NOMO-1 treated with dmso at 0.1 percent for 144 hours (cell line): ENCODE data around the gene LGALS3.

Source experiments
- DNase-seq: peaks from one replicate; lab custom pipeline; 2025; ENCODE audit not compliant: unreplicated experiment; lab: John Stamatoyannopoulos, UW

LGALS3 gene

DNA sequence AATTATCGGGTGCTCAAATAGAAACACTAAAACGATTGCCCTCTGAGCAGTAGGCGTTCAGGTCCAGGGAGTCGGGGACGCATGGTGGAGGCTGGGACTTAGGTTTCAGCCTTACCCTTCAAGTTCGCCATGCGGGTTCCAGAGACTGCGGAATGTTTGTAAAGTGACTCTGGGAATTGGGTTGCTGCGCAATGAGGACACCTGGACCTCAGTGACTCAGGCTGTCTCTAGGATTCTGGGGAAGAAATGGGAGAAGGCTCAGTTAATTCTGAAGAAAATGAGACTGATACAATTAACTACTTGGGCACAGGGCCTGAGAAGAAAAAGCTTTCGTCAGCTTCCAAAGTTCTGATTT lies 1.1 kb downstream of the LGALS3 start:
- no peak for DNase-seq

DNA sequence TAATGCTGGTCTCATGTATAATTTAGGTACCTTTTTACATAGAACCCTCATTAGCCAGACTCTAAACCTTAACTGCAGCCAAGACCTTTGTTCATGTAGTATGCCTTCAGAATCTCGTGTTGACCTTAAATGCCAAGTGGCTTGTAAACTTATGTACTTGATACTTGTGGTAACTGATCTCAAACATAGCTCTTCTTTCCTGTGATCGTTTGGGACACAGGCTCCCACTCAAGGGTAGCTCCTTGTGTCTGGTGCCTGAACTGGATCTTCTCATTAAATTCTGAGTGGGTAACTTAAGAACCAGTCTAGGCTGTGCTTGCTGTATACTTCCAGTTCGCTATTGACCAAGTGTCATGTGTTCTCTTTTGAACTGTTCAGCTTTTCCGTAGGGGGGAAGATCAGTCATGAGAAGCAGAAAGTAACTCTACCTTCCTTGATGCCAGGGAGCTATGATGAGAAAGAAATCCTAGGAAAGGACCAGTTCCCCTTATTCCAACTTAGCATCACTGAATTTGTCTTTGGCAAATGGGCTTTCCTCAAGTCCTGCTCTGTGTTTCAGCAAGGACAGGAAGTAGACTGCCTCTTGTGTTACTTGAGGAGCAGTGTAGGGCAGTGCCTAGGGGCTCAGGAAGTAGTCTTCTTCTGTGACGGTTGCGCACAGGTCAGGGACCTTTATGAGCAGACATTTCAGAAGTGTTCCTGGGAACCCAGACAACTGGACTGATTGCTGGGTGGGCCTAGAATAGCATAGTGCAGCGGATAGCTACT lies 2.5 kb downstream of the LGALS3 start:
- peak; percentile 27 for DNase-seq

GRCh38 chr14:55133416-55133815 lies 4.4 kb downstream of the LGALS3 start:
- DNase-seq: no peak

GRCh38 chr14:55136241-55136640 lies 7.2 kb downstream of the LGALS3 start:
- no peak for DNase-seq

GRCh38 chr14:55136885-55137786 lies 8.1 kb downstream of the LGALS3 start:
- DNase-seq: no peak

- no peak for DNase-seq
These were observed 9.0 kb downstream of the LGALS3 start for GRCh38 chr14:55138091-55138490.

DNA sequence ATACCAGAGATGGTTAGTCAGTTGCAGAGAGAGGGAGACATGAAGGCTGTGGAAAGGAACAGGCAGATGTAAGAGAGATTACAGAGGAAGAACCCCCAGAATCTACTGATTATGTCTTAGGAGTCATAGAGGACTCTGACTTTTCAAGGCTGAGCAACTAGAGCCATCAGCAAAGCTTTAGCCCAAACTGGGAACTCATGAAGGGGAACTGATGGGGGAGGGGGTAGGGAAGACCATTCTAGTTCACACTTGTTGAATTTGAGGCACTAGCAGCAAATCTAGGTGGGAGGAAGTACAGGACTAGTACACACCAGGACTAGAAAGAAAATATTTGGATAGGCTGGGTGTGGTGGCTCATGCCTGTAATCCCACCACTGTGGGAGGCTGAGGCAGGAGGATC lies 10.1 kb downstream of the LGALS3 start:
- no peak for DNase-seq

GRCh38 chr14:55139696-55140509 lies 10.9 kb downstream of the LGALS3 start:
- DNase-seq: no peak

GRCh38 chr14:55141825-55142224 lies 12.8 kb downstream of the LGALS3 start:
- no peak for DNase-seq

- DNase-seq: no peak
These were observed 13.4 kb downstream of the LGALS3 start for GRCh38 chr14:55142466-55142865.

DNA sequence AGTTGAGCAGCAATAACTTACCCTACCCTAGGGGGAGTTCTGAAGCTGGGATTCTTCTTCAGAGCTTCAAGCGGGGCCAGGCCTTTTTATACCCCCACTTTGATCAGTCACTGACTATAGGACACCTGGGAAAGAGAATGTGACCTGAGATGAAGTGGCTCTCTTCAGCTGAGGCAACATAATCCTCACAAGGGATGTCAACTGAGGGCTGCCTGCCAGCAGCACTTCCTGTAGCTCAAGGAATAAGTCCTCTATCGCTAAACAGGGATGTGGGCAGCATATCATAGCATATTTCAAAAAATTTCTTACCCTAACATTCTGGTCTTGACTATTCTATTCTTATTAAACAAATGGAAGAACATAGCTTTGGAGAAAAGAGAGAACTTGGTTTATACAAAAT lies 17.4 kb downstream of the LGALS3 start:
- no peak for DNase-seq

DNA sequence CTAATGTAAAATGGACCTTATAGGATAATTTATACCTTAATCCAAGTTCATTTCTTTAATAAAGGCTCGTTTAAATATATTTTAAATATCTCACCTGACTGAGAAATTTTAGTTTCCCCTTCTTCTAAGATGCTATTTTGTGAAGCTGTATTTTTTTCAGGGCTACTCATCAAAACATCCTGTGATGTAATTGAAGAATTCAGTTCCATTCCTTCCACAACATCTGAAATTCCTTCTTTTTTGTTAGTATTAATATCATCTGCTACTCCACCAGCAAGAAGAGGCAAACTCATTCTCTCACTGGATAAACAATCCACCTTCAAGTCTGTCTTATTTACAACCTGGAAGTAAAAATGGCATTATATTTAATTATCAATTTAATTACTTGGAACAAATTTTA lies 22.5 kb downstream of the LGALS3 start:
- no peak for DNase-seq

DNA sequence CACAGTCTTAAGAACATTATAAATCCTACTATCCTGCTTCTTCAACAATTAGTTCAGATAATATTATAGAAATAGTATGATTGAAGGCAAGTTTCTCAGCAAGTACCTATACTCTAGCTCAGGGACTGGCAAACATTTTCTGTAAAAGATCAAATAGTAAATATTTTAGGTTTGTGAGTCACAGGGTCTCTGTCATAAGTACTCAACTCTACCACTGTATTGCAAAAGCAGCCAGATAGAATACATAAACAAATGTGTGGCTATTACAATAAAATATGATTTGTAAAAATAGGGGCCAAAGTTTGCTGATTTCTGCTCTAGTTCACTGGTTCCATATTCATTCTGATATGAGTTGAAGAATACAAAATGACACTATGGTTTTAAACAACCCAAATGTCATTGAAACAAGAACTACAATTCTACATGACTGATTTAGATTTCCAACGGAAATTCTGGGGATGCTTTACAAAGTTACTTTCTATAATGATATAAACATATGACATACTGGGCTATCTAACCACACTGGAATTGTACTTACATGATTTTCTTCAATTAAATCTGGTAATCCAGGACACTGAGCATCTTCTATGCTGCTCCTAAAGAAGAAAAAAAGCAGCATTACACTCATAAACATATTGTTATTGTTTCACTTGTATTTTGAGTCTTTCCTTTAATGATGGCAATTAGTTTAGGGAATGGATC lies 23.2 kb downstream of the LGALS3 start:
- DNase-seq: no peak

GRCh38 chr14:55153951-55154350 lies 24.9 kb downstream of the LGALS3 start:
- no peak for DNase-seq

- no peak for DNase-seq
These were observed 28.0 kb downstream of the LGALS3 start for GRCh38 chr14:55157080-55157479.

GRCh38 chr14:55158412-55158811 lies 29.4 kb downstream of the LGALS3 start:
- DNase-seq: no peak

DNA sequence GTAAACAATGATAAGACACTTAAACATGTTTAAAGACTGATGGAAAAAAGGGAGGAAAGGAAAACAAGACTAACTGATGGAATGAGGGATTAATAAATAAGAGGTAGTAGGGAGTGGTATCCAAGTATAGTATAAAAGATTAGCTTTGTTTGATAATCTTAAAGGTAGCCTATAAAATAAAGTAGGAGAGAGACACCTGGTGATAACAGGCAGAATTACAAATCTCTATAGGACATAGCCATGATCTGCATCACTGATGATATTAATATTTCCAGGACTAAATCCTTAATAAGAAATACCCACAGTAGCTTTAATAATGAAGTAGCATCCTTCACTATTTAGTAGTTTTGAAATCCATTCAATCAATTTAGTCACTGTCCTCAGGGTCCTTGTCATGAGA lies 31.9 kb downstream of the LGALS3 start:
- DNase-seq: no peak

GRCh38 chr14:55170526-55170925 lies 41.5 kb downstream of the LGALS3 start:
- no peak for DNase-seq

DNA sequence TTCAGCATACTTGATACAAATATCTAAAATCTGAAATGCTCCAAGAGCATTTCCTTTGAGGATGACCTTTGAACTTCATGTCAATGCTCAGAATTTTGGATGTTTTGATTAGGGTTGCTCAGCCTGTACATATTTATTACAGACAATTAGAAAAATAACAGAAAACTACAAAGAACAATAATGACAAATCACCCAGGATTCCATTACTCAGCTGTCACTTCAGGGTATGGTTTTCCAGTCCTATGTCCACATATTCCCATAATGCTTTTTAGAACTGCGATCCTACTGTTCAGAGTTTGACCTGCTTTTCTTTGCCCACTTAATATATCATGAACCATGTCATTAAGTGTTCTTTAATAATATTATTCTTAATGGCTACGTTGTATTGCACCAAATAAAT lies 51.0 kb downstream of the LGALS3 start:
- no peak for DNase-seq

DNA sequence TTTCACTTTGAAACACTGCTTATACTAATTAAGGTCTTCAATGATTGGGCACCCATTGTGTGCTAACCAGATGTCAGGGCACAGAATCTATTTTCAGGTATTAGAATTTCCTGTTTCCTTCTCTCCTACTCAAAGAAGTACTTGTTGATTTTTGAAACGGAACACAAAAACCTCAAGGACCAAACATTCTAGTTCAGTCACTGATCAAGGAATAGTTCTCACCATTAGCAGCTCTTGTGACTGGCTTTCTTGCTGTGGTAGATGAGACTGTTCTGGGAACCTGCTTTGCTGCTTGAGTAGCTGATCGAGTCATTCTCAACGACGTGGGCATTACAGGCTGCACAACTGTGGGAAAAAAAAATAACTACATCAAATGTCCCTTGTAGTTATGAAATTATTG lies 51.4 kb downstream of the LGALS3 start:
- DNase-seq: no peak
